Measurements from ENCODE around the gene MORF4L1.

The MORF4L1 gene

GRCh38 chr15:78942741-78943140 lies 70.1 kb downstream of the MORF4L1 start:
- H3K79me2 ChIP-seq (ENCODE audit: control insufficient read depth, insufficient read depth, low read length, poor library complexity) = peaks cover 1% of the 10 kb centered on the region
- peaks cover 6 to 15% of the 10 kb centered on the region in 2 experiments for H3K4me1 ChIP-seq (ENCODE audit: control insufficient read depth in 1 of 2, insufficient read depth in 2 of 2, low read length in 2 of 2)
- no peak overlapping the region for H3K4me2 ChIP-seq (ENCODE audit: low read length)
- H3K27ac ChIP-seq (ENCODE audit: low read depth, low read length) = no peak overlapping the region
- no peak overlapping the region for H2AFZ ChIP-seq (ENCODE audit: insufficient read depth, low read length, poor library complexity)
- no peak overlapping the region for H4K12ac ChIP-seq (ENCODE audit: low read depth, low read length)
- no peak for DNase-seq
- no peaks in the 10 kb centered on the region for H3K36me3 ChIP-seq (ENCODE audit: control insufficient read depth in 1 of 2, insufficient read depth in 2 of 2, low read length in 2 of 2)
- H3K27me3 ChIP-seq (ENCODE audit: insufficient read depth, low read length) = no peaks in the 10 kb centered on the region
- no peaks in the 10 kb centered on the region for H3K9me3 ChIP-seq (ENCODE audit: insufficient read depth, low read depth, low read length)
- H3K79me1 ChIP-seq (ENCODE audit: low read length) = peaks cover 6% of the 10 kb centered on the region
- H3K4ac ChIP-seq (ENCODE audit: low read depth, low read length) = no peak overlapping the region
- no peak overlapping the region for H3K18ac ChIP-seq (ENCODE audit: low read length)
- H2BK12ac ChIP-seq (ENCODE audit: low read length) = no peak overlapping the region
- H4K8ac ChIP-seq (ENCODE audit: low read depth, low read length) = no peak overlapping the region
- no peak overlapping the region for H4K91ac ChIP-seq (ENCODE audit: low read depth, low read length)
- H3K4me3 ChIP-seq (ENCODE audit: low read depth, low read length) = no peak overlapping the region
- no peak overlapping the region for H3K14ac ChIP-seq (ENCODE audit: low read length)
- H2BK5ac ChIP-seq (ENCODE audit: low read depth, low read length, poor library complexity) = no peak overlapping the region
- no CpG with 5 or more reads among the region's 4 CpGs for WGBS (ENCODE audit: extremely low coverage, insufficient coverage, insufficient read length)
- no peak overlapping the region for H3K23ac ChIP-seq (ENCODE audit: low read length)
- H2AK5ac ChIP-seq (ENCODE audit: low read length) = no peak overlapping the region
- H2BK120ac ChIP-seq (ENCODE audit: insufficient read depth, low read length, poor library complexity) = no peak overlapping the region
- H3K9ac ChIP-seq (ENCODE audit: low read length) = no peak overlapping the region

DNA sequence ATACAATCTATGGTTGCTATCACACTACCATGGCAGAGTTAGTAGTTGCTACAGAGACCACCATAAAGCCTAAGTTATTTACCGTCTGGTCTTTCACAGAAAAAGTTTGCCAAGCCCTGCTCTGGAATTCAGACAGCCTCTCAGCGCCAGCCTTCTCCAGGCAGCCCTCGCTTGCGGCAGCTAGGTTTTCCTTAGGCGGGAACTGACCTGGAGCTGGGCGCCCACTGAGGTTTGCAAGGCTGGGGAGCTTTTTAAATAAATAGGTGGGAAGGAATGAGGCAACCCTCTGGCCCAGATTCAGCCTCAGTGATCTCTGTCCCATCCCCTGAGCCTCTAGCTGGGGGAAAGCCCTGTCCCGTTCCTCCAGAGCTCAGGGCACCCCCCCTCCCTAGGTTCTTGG lies 71.0 kb downstream of the MORF4L1 start:
- no peak overlapping the region for H3K23ac ChIP-seq (ENCODE audit: low read length)
- no peak overlapping the region for H3K4me3 ChIP-seq (ENCODE audit: low read depth, low read length)
- H2AFZ ChIP-seq (ENCODE audit: insufficient read depth, low read length, poor library complexity) = no peak overlapping the region
- whole genome bisulfite sequencing (ENCODE audit: extremely low coverage, insufficient coverage, insufficient read length) = no CpG with 5 or more reads among the region's 7 CpGs
- no peak overlapping the region for H3K4me2 ChIP-seq (ENCODE audit: low read length)
- no peak overlapping the region for H4K91ac ChIP-seq (ENCODE audit: low read depth, low read length)
- H4K8ac ChIP-seq (ENCODE audit: low read depth, low read length) = peak overlapping the region; percentile 35
- peaks cover 1% of the 10 kb centered on the region for H3K79me2 ChIP-seq (ENCODE audit: control insufficient read depth, insufficient read depth, low read length, poor library complexity)
- no peak overlapping the region for H3K9ac ChIP-seq (ENCODE audit: low read length)
- H3K27me3 ChIP-seq (ENCODE audit: insufficient read depth, low read length) = no peaks in the 10 kb centered on the region
- no peak overlapping the region for H2BK120ac ChIP-seq (ENCODE audit: insufficient read depth, low read length, poor library complexity)
- peak in 1 of 2 donors; percentile 53 for DNase-seq
- H3K79me1 ChIP-seq (ENCODE audit: low read length) = peaks cover 6% of the 10 kb centered on the region
- peaks cover 6 to 15% of the 10 kb centered on the region in 2 experiments for H3K4me1 ChIP-seq (ENCODE audit: control insufficient read depth in 1 of 2, insufficient read depth in 2 of 2, low read length in 2 of 2)
- H3K36me3 ChIP-seq (ENCODE audit: control insufficient read depth in 1 of 2, insufficient read depth in 2 of 2, low read length in 2 of 2) = no peaks in the 10 kb centered on the region
- no peak overlapping the region for H3K4ac ChIP-seq (ENCODE audit: low read depth, low read length)
- H4K12ac ChIP-seq (ENCODE audit: low read depth, low read length) = no peak overlapping the region
- H2AK5ac ChIP-seq (ENCODE audit: low read length) = no peak overlapping the region
- no peak overlapping the region for H2BK5ac ChIP-seq (ENCODE audit: low read depth, low read length, poor library complexity)
- H2BK12ac ChIP-seq (ENCODE audit: low read length) = no peak overlapping the region
- no peak overlapping the region for H3K14ac ChIP-seq (ENCODE audit: low read length)
- H3K18ac ChIP-seq (ENCODE audit: low read length) = no peak overlapping the region
- H3K27ac ChIP-seq (ENCODE audit: low read depth, low read length) = no peak overlapping the region
- no peaks in the 10 kb centered on the region for H3K9me3 ChIP-seq (ENCODE audit: insufficient read depth, low read depth, low read length)

DNA sequence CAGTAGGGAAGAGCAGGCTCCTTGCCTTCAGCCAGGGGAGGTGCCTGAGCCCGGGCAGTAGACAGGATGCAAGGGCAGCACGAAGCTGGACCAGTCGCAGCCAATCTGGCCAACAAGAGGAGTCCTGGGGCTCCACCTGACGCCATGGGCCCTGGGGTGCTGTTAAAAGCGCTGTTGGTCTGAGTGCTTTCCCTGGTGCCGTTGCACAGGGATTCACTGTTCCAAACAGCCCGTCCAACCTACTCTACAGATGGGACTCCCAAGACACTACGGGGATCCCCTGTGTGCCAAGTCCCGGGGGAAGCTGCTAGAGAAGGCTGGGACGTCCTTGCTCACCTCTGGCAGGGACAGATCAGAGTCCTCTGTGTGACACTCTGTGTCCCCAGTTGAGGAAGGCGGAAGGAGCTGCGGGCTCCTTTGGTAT lies 71.5 kb downstream of the MORF4L1 start:
- H2AK5ac ChIP-seq (ENCODE audit: low read length) = no peak overlapping the region
- no peak overlapping the region for H4K12ac ChIP-seq (ENCODE audit: low read depth, low read length)
- H3K27ac ChIP-seq (ENCODE audit: low read depth, low read length) = no peak overlapping the region
- no peak overlapping the region for H3K4me3 ChIP-seq (ENCODE audit: low read depth, low read length)
- H3K79me1 ChIP-seq (ENCODE audit: low read length) = peaks cover 6% of the 10 kb centered on the region
- no peak overlapping the region for H2BK12ac ChIP-seq (ENCODE audit: low read length)
- no peak overlapping the region for H2BK120ac ChIP-seq (ENCODE audit: insufficient read depth, low read length, poor library complexity)
- no peak overlapping the region for H3K23ac ChIP-seq (ENCODE audit: low read length)
- no peak overlapping the region for H3K4ac ChIP-seq (ENCODE audit: low read depth, low read length)
- H3K79me2 ChIP-seq (ENCODE audit: control insufficient read depth, insufficient read depth, low read length, poor library complexity) = peaks cover 1% of the 10 kb centered on the region
- H2BK5ac ChIP-seq (ENCODE audit: low read depth, low read length, poor library complexity) = no peak overlapping the region
- no peaks in the 10 kb centered on the region for H3K36me3 ChIP-seq (ENCODE audit: control insufficient read depth in 1 of 2, insufficient read depth in 2 of 2, low read length in 2 of 2)
- no peak overlapping the region for H4K91ac ChIP-seq (ENCODE audit: low read depth, low read length)
- no peak overlapping the region for H3K14ac ChIP-seq (ENCODE audit: low read length)
- H3K27me3 ChIP-seq (ENCODE audit: insufficient read depth, low read length) = no peaks in the 10 kb centered on the region
- H2AFZ ChIP-seq (ENCODE audit: insufficient read depth, low read length, poor library complexity) = no peak overlapping the region
- peak overlapping the region; percentile 66 for H3K4me2 ChIP-seq (ENCODE audit: low read length)
- no peak overlapping the region for H3K9ac ChIP-seq (ENCODE audit: low read length)
- no peaks in the 10 kb centered on the region for H3K9me3 ChIP-seq (ENCODE audit: insufficient read depth, low read depth, low read length)
- H3K4me1 ChIP-seq (ENCODE audit: control insufficient read depth in 1 of 2, insufficient read depth in 2 of 2, low read length in 2 of 2) = peaks cover 6 to 15% of the 10 kb centered on the region in 2 experiments
- no peak overlapping the region for H3K18ac ChIP-seq (ENCODE audit: low read length)
- DNase-seq = no peak
- H4K8ac ChIP-seq (ENCODE audit: low read depth, low read length) = peak overlapping the region; percentile 35
- WGBS (ENCODE audit: extremely low coverage, insufficient coverage, insufficient read length) = no CpG with 5 or more reads among the region's 12 CpGs

DNA sequence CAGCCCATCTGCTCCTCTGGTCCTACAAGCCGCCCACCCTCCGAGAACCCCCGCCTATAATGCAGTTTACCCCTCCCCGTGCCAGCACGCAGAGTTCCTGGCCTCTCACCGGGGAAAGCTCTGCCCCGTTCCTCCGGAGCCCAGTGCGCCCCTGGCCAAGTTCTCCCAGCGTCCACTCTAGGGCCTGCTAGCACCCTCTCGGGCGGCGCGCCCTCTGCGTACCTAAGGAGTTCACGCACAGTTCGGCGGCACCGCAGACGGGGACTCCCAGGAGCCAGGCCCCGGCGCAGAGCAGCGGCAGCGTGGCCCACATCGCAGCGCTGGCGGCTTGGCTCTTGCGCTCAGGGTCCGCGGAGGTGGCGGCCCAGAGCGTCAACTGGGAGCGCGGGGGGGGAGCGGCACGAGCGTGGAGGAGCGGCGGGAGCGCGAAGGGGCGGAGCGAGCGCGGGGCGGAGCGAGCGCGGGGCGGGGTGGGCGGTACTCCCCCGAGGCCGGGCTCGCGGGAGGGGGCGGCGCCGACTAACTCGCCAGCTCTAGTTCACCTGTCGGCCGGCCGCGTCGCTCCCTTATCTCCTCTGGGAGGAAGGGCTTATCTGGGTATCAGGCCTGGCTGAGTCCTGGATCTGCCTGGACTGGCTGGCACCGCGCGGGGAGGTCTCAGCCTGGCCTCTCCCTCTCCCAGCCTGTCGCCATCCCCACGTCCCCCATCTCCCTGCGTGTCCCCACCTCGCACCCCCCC lies 72.1 kb downstream of the MORF4L1 start, which contains the start of gene CTSH:
Gene CTSH (minus strand): TSS at position 378 of the 739 bp plus-strand sequence. CDS start 65 bp downstream, at position 313.
- Histone ChIP-seq H3K79me1 (ENCODE audit: low read length) (peaks cover 6% of the 10 kb centered on the region), H3K14ac (ENCODE audit: low read length) (peak within 1 kb of the TSS; percentile 7), H4K91ac (ENCODE audit: low read depth, low read length) (no peak within 1 kb of the TSS), H3K36me3 (ENCODE audit: control insufficient read depth in 1 of 2, insufficient read depth in 2 of 2, low read length in 2 of 2) (no peaks in the 10 kb centered on the region), H2BK12ac (ENCODE audit: low read length) (no peak within 1 kb of the TSS), H2BK5ac (ENCODE audit: low read depth, low read length, poor library complexity) (no peak within 1 kb of the TSS), H3K4me1 (ENCODE audit: control insufficient read depth in 1 of 2, insufficient read depth in 2 of 2, low read length in 2 of 2) (peaks cover 7 to 20% of the 10 kb centered on the region in 2 experiments), H2AK5ac (ENCODE audit: low read length) (no peak within 1 kb of the TSS), H3K4ac (ENCODE audit: low read depth, low read length) (no peak within 1 kb of the TSS), H3K79me2 (ENCODE audit: control insufficient read depth, insufficient read depth, low read length, poor library complexity) (peaks cover 1% of the 10 kb centered on the region), H2AFZ (ENCODE audit: insufficient read depth, low read length, poor library complexity) (no peak within 1 kb of the TSS), H4K8ac (ENCODE audit: low read depth, low read length) (peak within 1 kb of the TSS; percentile 35), H3K4me3 (ENCODE audit: low read depth, low read length) (peak within 1 kb of the TSS; percentile 70), H3K4me2 (ENCODE audit: low read length) (peak within 1 kb of the TSS; percentile 66), H3K27me3 (ENCODE audit: insufficient read depth, low read length) (no peaks in the 10 kb centered on the region), H3K18ac (ENCODE audit: low read length) (peak within 1 kb of the TSS; percentile 9), H3K9ac (ENCODE audit: low read length) (no peak within 1 kb of the TSS), H4K12ac (ENCODE audit: low read depth, low read length) (no peak within 1 kb of the TSS), H3K23ac (ENCODE audit: low read length) (no peak within 1 kb of the TSS), H2BK120ac (ENCODE audit: insufficient read depth, low read length, poor library complexity) (no peak within 1 kb of the TSS), H3K27ac (ENCODE audit: low read depth, low read length) (no peak within 1 kb of the TSS), H3K9me3 (ENCODE audit: insufficient read depth, low read depth, low read length) (no peaks in the 10 kb centered on the region)
- DNase-seq = peak; percentile 80 to 93
- no CpG with 5 or more reads among the region's 71 CpGs for WGBS (ENCODE audit: extremely low coverage, insufficient coverage, insufficient read length)
